Ovary (tissue), 9 donors: ENCODE data around the gene CHURC1. TPM values are rescaled to one million over a fixed set of nuclear protein-coding genes. Genes with fewer than 3 reads are reported as not detected.

Experiments used
- DNase-seq, 5 donors: peaks; one replicate each; pipeline ENCODE4 v3.0.0-alpha.2; 2019 to 2020
- H3K27ac ChIP-seq, 2 donors: fragments of 200-600 bp; one replicate each; pipeline versions ENCODE4 v1.5.1 to v1.8.0; 2019 to 2022
- H3K27me3 ChIP-seq: fragments of 200-600 bp; one replicate; pipeline ENCODE4 v1.8.0; 2022
- H3K36me3 ChIP-seq: fragments of 200-600 bp; sonication (generic); one replicate; pipeline ENCODE4 v1.5.1; 2019
- H3K4me1 ChIP-seq: one replicate; pipeline ENCODE4 v1.8.1; 2013; ENCODE audit warnings: mild to moderate bottlenecking, moderate library complexity; ENCODE audit not compliant: insufficient read depth
- H3K4me3 ChIP-seq: fragments of 200-600 bp; sonication (generic); one replicate; pipeline ENCODE4 v1.5.1; 2017
- H3K9me3 ChIP-seq, 2 donors: fragments of 200-600 bp in 1 of 2; sonication (generic) in 1 of 2; one replicate each; pipeline versions ENCODE4 v1.5.1 to v1.8.1; 2013 to 2019; ENCODE audit warnings: mild to moderate bottlenecking in 1 of 2, moderate library complexity in 1 of 2
- EP300 ChIP-seq: sonication (generic); formaldehyde crosslinking; IDR thresholded peaks from one replicate; pipeline ENCODE4 v1.6.1; 2017; ENCODE audit warnings: antibody characterized with exemption
- POLR2A ChIP-seq: fragments of 450-650 bp; IDR thresholded peaks from one replicate; pipeline ENCODE4 v1.6.1; 2017; ENCODE audit warnings: antibody characterized with exemption, mild to moderate bottlenecking, moderate library complexity
- WGBS, 3 donors: extraction: QIAGEN DNeasy Blood & Tissue Kit in 1 of 3; methylation state at CpG; one replicate each; pipeline versions ENCODE4 v1.1.5 to v1.1.7; 2013 to 2017; 5-methylcytosine and 5-hydroxymethylcytosine counted together
- intact Hi-C, 4 donors: fragments of 100-400 bp; cut with DNase I; formaldehyde crosslinking; loops; one replicate each; pipeline versions ENCODE4 v1.11.0 to v1.15.1; 2022 to 2023
- polyA plus RNA-seq, 2 donors: library from polyadenylated mRNA; stranded (reverse); fragments of 200-250 nt in 1 of 2; fragments of 350-450 nt in 1 of 2; fragmentation: Illumina TruSeq in 1 of 2; extraction: RNeasy Lipid Tissue Mini Kit (QIAGEN cat#74804) in 1 of 2; gene quantifications; one replicate each; pipeline ENCODE4 v1.2.3, GENCODE V29; 2013 to 2014
- total RNA-seq, 7 donors: library from RNA; depleted of rRNA in 2 of 7; stranded (reverse); fragments of >200 nt in 2 of 7; fragmentation: NEBNext Ultra II Directional in 3 of 7; extraction: Animal tissue kit (Norgen Biotek cat#: 25700) in 3 of 7; gene quantifications; one replicate each; pipeline versions ENCODE4 v1.1.0 to v1.2.4, GENCODE V29; 2016 to 2023
- TF ChIP-seq, protein P1 (sequence below), 3 donors: fragments of 450-650 bp in 2 of 3; fragments of 200-600 bp in 1 of 3; IDR thresholded peaks; one replicate each; pipeline versions ENCODE4 v1.5.1 to v1.8.0; 2016 to 2022; ENCODE audit warnings: antibody characterized with exemption in 3 of 3, mild to moderate bottlenecking in 1 of 3
- donor health status: DM: no; HTN: no; CAD: no; lungs with moderate emphysema.
- donor health status: DM: no; HTN: no; CAD: no.
- donor health status: Bipolar disorder and iron deficiency.
- donor health status: DM: yes; HTN: yes; CAD: no.
- donor health status: DM: no; HTN: no; CAD: no.
- donor health status: DM: yes; HTN: yes; CAD: no.

Gene CHURC1
- total and polyA plus RNA-seq, 9 donors, result 50.1 to 126 (median 66.8) TPM

DNA sequence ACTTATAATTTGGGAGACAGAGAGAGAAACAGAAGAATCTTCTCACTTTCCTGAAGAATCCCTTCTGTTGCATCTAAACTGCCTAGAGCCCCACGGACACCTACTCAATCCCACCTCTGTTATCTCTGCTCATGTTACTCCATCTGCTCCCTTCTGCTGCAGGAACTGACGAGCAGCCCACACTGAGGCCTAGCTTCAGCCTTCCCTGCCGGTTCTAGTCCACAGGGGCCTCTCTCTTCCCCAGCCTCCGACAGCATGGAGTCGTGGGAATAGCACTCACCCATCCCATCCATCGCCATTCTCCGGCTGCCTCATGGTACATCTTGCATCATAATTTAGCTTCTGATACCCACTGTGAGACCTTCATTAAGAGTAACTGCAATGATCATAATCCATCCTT lies 53.9 kb downstream of the CHURC1 start:
- 85 to 92% (median 88%) methylated on average over 7 of the region's 7 CpGs for WGBS, 3 donors
- Histone ChIP-seq H3K4me3 (no peak overlapping the region), H3K9me3 (no peaks in the 10 kb centered on the region), H3K27me3 (no peaks in the 10 kb centered on the region), H3K27ac (no peak overlapping the region), H3K4me1 (peaks cover 6% of the 10 kb centered on the region), H3K36me3 (no peaks in the 10 kb centered on the region)
- DNase-seq, result no peak
- TF ChIP-seq, protein P1, sequence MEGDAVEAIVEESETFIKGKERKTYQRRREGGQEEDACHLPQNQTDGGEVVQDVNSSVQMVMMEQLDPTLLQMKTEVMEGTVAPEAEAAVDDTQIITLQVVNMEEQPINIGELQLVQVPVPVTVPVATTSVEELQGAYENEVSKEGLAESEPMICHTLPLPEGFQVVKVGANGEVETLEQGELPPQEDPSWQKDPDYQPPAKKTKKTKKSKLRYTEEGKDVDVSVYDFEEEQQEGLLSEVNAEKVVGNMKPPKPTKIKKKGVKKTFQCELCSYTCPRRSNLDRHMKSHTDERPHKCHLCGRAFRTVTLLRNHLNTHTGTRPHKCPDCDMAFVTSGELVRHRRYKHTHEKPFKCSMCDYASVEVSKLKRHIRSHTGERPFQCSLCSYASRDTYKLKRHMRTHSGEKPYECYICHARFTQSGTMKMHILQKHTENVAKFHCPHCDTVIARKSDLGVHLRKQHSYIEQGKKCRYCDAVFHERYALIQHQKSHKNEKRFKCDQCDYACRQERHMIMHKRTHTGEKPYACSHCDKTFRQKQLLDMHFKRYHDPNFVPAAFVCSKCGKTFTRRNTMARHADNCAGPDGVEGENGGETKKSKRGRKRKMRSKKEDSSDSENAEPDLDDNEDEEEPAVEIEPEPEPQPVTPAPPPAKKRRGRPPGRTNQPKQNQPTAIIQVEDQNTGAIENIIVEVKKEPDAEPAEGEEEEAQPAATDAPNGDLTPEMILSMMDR (IDR thresholded peaks at IDR 0.05), result no peak
- TF ChIP-seq EP300, result no peak
- TF ChIP-seq POLR2A, result no peak
- intact Hi-C loops, result no loop called here

DNA sequence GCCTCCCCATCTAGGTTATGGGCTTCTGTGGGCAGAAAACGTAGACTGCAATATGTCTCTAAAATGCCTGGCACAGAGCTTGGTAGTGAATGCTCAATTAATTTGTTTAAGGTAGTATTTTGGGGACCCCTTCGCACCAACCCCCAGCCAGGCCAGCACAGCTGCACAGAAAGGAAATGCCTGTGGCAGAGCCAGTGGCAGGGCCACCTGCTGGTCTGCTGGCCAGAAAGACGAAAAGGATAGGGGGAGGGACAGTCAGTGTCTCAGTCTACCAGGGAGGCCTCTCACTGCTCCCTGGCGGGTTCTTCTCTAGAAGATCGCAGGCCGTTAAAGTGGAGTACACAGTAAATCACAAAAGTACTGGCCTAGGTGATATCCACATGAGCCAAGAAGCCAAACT lies 54.4 kb downstream of the CHURC1 start:
- Histone ChIP-seq H3K9me3 (no peaks in the 10 kb centered on the region), H3K4me3 (no peak overlapping the region), H3K27ac (no peak overlapping the region), H3K27me3 (no peaks in the 10 kb centered on the region), H3K4me1 (peaks cover 6% of the 10 kb centered on the region), H3K36me3 (no peaks in the 10 kb centered on the region)
- no peak for DNase-seq
- WGBS, 3 donors, result 84 to 89% (median 87%) methylated on average over 6 of the region's 6 CpGs
- TF ChIP-seq EP300, result no peak
- no peak for TF ChIP-seq POLR2A
- intact Hi-C loops, result no loop called here

DNA sequence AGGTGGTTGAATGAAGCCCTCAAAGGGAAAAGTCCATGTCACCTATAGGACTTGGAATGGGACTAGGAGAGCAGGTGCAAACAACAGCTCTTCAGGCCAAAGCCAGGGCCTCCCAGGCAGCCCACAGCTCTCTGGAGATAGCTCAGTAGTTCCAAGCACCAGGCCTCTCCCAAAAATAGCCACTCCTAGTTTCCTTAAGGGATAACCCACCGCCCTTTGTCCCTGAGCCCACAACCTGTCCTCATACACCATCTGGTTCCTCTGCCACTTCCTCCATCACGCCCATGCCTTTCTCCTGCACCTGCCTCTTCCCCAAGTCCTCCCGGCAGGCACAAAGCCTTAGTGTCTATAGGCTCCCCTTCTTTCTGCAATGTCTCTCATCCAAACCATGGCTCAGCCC lies 55.8 kb downstream of the CHURC1 start:
- H3K9me3 ChIP-seq, result no peaks in the 10 kb centered on the region
- H3K36me3 ChIP-seq, result no peaks in the 10 kb centered on the region
- TF ChIP-seq EP300 (no peak), POLR2A (no peak)
- TF ChIP-seq, protein P1 (IDR thresholded peaks at IDR 0.05), result no peak
- H3K27ac ChIP-seq, result no peak overlapping the region
- DNase-seq, result no peak
- intact Hi-C loops, result loop anchor here in 1 of 4 donors (5.0 kb wide), 1 partner anchor 148 kb away; no protein-coding TSS in a partner anchor
- H3K4me1 ChIP-seq, result peaks cover 6% of the 10 kb centered on the region
- WGBS, 3 donors, result 92 to 98% (median 96%) methylated on average over 3 of the region's 3 CpGs
- H3K27me3 ChIP-seq, result no peaks in the 10 kb centered on the region
- no peak overlapping the region for H3K4me3 ChIP-seq

DNA sequence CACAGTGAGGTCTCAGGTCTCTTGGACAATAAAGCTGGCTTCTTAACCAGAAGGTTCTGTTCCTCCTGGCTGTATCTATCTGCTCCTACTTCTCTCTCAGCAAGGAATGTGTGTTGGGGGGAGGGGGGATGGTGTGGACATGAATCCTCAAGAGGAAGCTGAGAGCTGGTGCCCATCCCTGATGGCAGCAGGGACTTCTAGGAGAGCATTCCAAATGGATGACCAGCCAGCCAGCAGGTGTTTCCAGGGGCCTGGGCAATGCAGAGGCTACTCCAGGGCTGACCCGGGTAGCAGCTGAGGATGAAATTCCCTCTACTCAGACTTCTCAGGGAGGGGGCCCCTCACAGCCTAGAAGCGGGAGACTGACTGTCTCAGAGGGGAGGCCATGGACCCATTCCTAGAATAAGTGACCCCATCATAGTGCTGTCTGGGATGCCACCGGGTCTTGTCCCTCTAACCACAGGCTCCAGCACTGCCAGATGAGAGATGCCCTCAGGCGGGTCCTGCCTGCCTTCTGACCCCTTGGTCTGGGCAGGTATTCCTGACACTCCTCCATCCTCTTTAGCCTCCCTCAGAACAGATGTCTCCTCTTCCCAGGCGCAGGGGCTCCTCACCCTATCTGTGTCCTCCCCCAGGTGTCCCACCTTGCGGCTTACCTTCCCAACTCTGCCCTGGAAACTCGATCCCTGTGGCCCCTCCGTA lies 56.7 kb downstream of the CHURC1 start:
- Histone ChIP-seq H3K36me3 (no peaks in the 10 kb centered on the region), H3K4me1 (peaks cover 2% of the 10 kb centered on the region), H3K9me3 (no peaks in the 10 kb centered on the region), H3K27ac (no peak overlapping the region), H3K27me3 (no peaks in the 10 kb centered on the region), H3K4me3 (peak overlapping the region; percentile 60)
- WGBS, 3 donors, result 46 to 54% (median 50%) methylated on average over 8 of the region's 8 CpGs
- intact Hi-C loops, result loop anchor here in 1 of 4 donors (5.0 kb wide), 1 partner anchor 149 kb away; no protein-coding TSS in a partner anchor
- no peak for DNase-seq
- no peak for TF ChIP-seq EP300

DNA sequence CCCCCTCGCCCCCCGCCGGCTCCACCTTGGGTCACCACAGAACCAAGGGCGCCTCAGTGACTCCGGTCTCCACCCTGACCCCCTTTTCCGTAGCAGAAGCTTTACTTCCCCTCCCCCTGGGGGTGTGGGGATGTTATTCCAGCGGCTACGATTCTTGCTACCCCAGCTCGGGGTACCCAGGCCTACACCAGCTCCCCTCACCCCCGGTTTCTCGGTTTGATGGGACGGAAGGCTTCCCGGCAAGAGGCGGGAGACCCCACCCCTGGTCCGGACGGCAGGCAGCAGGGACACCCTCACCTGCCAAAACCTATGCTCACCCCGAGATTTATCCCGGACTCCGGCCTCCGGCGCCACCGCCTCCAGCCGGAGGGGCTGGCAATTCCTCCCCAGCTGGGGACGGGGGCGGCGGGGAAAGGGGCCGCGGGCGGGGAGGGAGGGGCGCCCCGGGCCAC lies 57.3 kb downstream of the CHURC1 start:
- DNase-seq, result no peak
- intact Hi-C loops, result loop anchor here in 1 of 4 donors (5.0 kb wide), 1 partner anchor 149 kb away; no protein-coding TSS in a partner anchor
- TF ChIP-seq EP300, result no peak
- no peak for TF ChIP-seq POLR2A
- TF ChIP-seq, protein P1 (IDR thresholded peaks at IDR 0.05), result no peak
- H3K9me3 ChIP-seq, result no peaks in the 10 kb centered on the region
- peak overlapping the region in 1 of 2 donors; percentile 44 for H3K27ac ChIP-seq
- peaks cover 2% of the 10 kb centered on the region for H3K4me1 ChIP-seq
- WGBS, 3 donors, result 2 to 5% (median 2%) methylated on average over 21 to 31 of the region's 31 CpGs
- no peaks in the 10 kb centered on the region for H3K27me3 ChIP-seq
- peak overlapping the region; percentile 60 for H3K4me3 ChIP-seq
- no peaks in the 10 kb centered on the region for H3K36me3 ChIP-seq
